Spleen (tissue), 7 donors: ENCODE results near the gene OSGEP.

Source experiments
- POLR2A ChIP-seq, 3 donors: fragments of 450-650 bp; IDR thresholded peaks; one replicate each; pipeline ENCODE4 v1.5.1; 2017; ENCODE audit warnings: antibody characterized with exemption in 3 of 3, mild to moderate bottlenecking in 1 of 3
- POLR2AphosphoS5 ChIP-seq, 3 donors: sonication (generic); formaldehyde crosslinking; IDR thresholded peaks; one replicate each; pipeline ENCODE4 v1.5.1; 2017; ENCODE audit warnings: antibody characterized with exemption in 3 of 3
- TF ChIP-seq, protein P1 (sequence below), 11 experiments: fragments of 200-600 bp in 7 of 11; fragments of 450-650 bp in 4 of 11; sonication (generic) in 4 of 11; IDR thresholded peaks in 8 of 11; conservative IDR thresholded peaks in 3 of 11; 1 replicate in 7 of 11; 2 replicates in 4 of 11; pipeline versions ENCODE4 v1.4.0 to v1.8.0; 2016 to 2021; ENCODE audit warnings: antibody characterized with exemption in 11 of 11, inconsistent platforms in 4 of 11, mild to moderate bottlenecking in 1 of 11
- donor health status: DM: no; HTN: no; CAD: no; lungs with moderate emphysema.
- donor health status: DM: no; HTN: no; CAD: no.
- donor health status: DM: no; HTN: no; CAD: no.

GRCh38 chr14:20400965-20401593 is 53.5 kb downstream of the OSGEP start:
- TF ChIP-seq, protein P1, sequence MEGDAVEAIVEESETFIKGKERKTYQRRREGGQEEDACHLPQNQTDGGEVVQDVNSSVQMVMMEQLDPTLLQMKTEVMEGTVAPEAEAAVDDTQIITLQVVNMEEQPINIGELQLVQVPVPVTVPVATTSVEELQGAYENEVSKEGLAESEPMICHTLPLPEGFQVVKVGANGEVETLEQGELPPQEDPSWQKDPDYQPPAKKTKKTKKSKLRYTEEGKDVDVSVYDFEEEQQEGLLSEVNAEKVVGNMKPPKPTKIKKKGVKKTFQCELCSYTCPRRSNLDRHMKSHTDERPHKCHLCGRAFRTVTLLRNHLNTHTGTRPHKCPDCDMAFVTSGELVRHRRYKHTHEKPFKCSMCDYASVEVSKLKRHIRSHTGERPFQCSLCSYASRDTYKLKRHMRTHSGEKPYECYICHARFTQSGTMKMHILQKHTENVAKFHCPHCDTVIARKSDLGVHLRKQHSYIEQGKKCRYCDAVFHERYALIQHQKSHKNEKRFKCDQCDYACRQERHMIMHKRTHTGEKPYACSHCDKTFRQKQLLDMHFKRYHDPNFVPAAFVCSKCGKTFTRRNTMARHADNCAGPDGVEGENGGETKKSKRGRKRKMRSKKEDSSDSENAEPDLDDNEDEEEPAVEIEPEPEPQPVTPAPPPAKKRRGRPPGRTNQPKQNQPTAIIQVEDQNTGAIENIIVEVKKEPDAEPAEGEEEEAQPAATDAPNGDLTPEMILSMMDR (IDR thresholded peaks at IDR 0.05 in 8 of 11, conservative IDR thresholded peaks at IDR 0.05 in 3 of 11): no peak
- no peak for TF ChIP-seq POLR2A (IDR thresholded peaks at IDR 0.05)
- no peak for TF ChIP-seq POLR2AphosphoS5 (IDR thresholded peaks at IDR 0.05)
